Activated B cell treated with CpG ODN at 0.5 μM for 24 hours (primary cell): ENCODE measurements around the gene LATS2. TPM values are rescaled to one million over a fixed set of nuclear protein-coding genes. Genes with fewer than 3 reads are reported as not detected.

Source experiments
- ATAC-seq: fragments of 200-7000 bp; cut with Tn5 transposase; one replicate; pipeline ENCODE4 v1.10.0; 2021; ENCODE audit warnings: low read depth, mild to moderate bottlenecking, moderate library complexity
- CTCF ChIA-PET: fragments of 350-600 bp; sonication (Branson Sonifier 250); formaldehyde crosslinking; loops from one replicate; lab custom pipeline; 2021; ENCODE audit warnings: antibody characterized with exemption; lab: Charles Lee
- POLR2A ChIA-PET: fragments of 350-600 bp; sonication (Branson Sonifier 250); formaldehyde crosslinking; loops from one replicate; lab custom pipeline; 2021; ENCODE audit warnings: antibody characterized with exemption; lab: Charles Lee
- DNase-seq: peaks from one replicate; pipeline ENCODE4 v3.0.0; 2022
- H3K27ac Mint-ChIP-seq: one replicate; pipeline ENCODE4 v1.8.0; 2020; ENCODE audit warnings: mixed read lengths
- H3K27me3 Mint-ChIP-seq: one replicate; pipeline ENCODE4 v1.8.0; 2021; ENCODE audit warnings: mixed read lengths
- H3K36me3 Mint-ChIP-seq: one replicate; pipeline ENCODE4 v1.8.0; 2021; ENCODE audit warnings: low read depth, mixed read lengths
- H3K4me1 Mint-ChIP-seq: one replicate; pipeline ENCODE4 v1.8.0; 2021; ENCODE audit warnings: mixed read lengths
- H3K4me3 Mint-ChIP-seq: one replicate; pipeline ENCODE4 v1.8.0; 2020; ENCODE audit warnings: mild to moderate bottlenecking, mixed read lengths
- H3K9me3 Mint-ChIP-seq: one replicate; pipeline ENCODE4 v1.8.0; 2020; ENCODE audit warnings: mixed read lengths
- intact Hi-C: fragments of 100-400 bp; cut with micrococcal nuclease; formaldehyde crosslinking; loops from one replicate; pipeline ENCODE4 v1.15.1; 2024
- total RNA-seq: library from RNA; stranded (reverse); gene quantifications from 2 replicates; pipeline ENCODE4 v1.2.3, GENCODE V29; 2022
- TF ChIP-seq, protein P1 (sequence below): fragments of 200-600 bp; IDR thresholded peaks from one replicate; pipeline ENCODE4 v1.8.0; 2022; ENCODE audit warnings: antibody characterized with exemption, mild to moderate bottlenecking

Gene LATS2
- total RNA-seq, 1 donor from 2014 or later, result 1.7 TPM

DNA sequence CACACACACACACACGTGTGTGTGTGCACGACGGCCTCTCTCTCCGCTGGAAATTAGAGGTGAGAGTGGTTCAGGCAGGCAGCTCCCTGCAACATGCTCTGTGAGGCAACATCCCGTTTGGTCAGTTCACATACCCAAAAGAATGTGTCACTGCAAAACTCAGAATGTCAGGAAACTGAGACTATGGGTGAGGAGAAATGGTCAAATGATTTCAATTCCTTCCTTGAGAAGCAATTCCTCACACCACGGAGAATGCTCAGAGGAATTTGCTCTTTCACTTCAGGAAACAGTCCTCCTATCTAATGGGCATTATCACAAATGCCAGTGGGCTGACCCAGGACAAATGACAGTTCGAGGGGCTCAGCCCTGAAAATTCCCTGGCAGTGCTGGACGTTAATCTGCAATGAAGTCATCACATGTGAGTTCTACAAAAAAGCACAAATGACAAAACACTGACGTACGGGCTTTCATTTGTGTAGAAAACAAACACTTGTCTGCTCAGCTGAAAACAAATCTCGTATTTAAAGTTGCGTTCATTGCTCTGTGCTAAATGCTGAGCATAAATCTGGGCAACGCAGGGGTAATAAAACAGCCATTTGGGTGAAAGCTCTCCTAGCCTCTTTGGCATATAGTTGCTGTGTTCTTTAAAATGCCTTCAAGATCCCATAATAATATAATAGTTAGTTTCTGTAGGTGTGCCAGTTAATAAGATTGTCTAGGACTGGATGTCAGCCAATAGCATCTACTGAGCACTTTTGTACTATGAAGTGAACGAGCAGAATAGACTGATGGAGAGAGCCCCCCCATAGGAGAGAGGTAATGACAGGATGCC is 18.6 kb upstream of the LATS2 start:
- TF ChIP-seq, protein P1, sequence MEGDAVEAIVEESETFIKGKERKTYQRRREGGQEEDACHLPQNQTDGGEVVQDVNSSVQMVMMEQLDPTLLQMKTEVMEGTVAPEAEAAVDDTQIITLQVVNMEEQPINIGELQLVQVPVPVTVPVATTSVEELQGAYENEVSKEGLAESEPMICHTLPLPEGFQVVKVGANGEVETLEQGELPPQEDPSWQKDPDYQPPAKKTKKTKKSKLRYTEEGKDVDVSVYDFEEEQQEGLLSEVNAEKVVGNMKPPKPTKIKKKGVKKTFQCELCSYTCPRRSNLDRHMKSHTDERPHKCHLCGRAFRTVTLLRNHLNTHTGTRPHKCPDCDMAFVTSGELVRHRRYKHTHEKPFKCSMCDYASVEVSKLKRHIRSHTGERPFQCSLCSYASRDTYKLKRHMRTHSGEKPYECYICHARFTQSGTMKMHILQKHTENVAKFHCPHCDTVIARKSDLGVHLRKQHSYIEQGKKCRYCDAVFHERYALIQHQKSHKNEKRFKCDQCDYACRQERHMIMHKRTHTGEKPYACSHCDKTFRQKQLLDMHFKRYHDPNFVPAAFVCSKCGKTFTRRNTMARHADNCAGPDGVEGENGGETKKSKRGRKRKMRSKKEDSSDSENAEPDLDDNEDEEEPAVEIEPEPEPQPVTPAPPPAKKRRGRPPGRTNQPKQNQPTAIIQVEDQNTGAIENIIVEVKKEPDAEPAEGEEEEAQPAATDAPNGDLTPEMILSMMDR, result no peak
- Mint-ChIP-seq H3K27ac (no peak overlapping the region), H3K36me3 (no peaks in the 10 kb centered on the region), H3K27me3 (peaks cover 29% of the 10 kb centered on the region), H3K4me3 (no peak overlapping the region), H3K4me1 (peaks cover 9% of the 10 kb centered on the region), H3K9me3 (no peaks in the 10 kb centered on the region)
- ATAC-seq (no peak), DNase-seq (no peak)
- intact Hi-C loops, result loop anchor here (10.0 kb wide), 1 partner anchor 135 kb away; no protein-coding TSS in a partner anchor
- CTCF ChIA-PET, result no interaction called here
- POLR2A ChIA-PET, result no interaction called here

DNA sequence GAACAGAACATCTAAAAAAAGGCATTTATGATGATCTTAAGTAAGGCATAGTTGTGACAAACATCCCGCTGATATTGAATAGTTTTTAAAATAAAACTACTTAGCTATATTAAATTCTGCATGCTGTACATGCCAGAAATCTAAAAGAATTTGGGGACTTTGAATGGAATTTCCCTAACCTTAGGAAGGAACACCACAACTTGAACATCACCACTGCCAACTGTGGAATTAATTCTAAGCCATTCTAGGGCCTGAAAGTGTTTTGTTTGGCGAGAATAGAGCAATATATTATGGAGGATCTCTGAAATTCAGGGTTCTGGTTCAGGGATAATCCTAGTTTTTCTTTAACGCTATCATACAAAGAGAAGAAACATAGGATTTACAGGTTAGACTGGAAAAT is 17.8 kb upstream of the LATS2 start:
- POLR2A ChIA-PET, result no interaction called here
- Mint-ChIP-seq H3K9me3 (no peaks in the 10 kb centered on the region), H3K27me3 (peaks cover 36% of the 10 kb centered on the region), H3K36me3 (no peaks in the 10 kb centered on the region), H3K4me1 (peaks cover 16% of the 10 kb centered on the region), H3K4me3 (no peak overlapping the region), H3K27ac (no peak overlapping the region)
- CTCF ChIA-PET, result no interaction called here
- ATAC-seq (no peak), DNase-seq (no peak)
- TF ChIP-seq, protein P1, result no peak
- intact Hi-C loops, result loop anchor here (10.0 kb wide), 1 partner anchor 134 kb away; no protein-coding TSS in a partner anchor

DNA sequence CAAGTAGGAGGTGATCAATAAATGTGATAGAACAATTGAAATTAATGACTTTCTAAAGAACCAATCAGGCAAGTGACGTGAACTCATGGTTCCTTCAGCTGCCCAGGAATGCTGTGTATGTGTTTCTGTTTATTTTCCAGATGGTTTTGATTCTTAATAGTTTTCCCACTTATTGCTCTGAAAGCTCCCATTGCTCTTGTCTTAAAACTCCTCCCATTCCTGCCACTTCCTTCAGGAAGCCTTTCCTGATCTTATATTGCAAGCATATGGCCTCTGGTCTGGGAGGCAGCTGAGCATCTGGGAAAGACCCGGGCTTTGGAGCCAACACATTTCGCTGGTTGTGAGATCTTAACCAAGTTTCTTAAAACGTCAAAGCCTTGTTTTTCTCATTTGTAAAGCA is 17.1 kb upstream of the LATS2 start:
- intact Hi-C loops, result loop anchor here (10.0 kb wide), 1 partner anchor 134 kb away; no protein-coding TSS in a partner anchor
- POLR2A ChIA-PET, result interaction anchor here (0.5 kb wide), 1 partner anchor 175 kb away, joined by 3 read pairs; no protein-coding TSS in a partner anchor
- Mint-ChIP-seq H3K4me1 (peaks cover 16% of the 10 kb centered on the region), H3K9me3 (no peaks in the 10 kb centered on the region), H3K36me3 (no peaks in the 10 kb centered on the region), H3K27me3 (peaks cover 38% of the 10 kb centered on the region), H3K27ac (no peak overlapping the region), H3K4me3 (no peak overlapping the region)
- TF ChIP-seq, protein P1, result no peak
- DNase-seq (no peak), ATAC-seq (no peak)
- CTCF ChIA-PET, result no interaction called here

DNA sequence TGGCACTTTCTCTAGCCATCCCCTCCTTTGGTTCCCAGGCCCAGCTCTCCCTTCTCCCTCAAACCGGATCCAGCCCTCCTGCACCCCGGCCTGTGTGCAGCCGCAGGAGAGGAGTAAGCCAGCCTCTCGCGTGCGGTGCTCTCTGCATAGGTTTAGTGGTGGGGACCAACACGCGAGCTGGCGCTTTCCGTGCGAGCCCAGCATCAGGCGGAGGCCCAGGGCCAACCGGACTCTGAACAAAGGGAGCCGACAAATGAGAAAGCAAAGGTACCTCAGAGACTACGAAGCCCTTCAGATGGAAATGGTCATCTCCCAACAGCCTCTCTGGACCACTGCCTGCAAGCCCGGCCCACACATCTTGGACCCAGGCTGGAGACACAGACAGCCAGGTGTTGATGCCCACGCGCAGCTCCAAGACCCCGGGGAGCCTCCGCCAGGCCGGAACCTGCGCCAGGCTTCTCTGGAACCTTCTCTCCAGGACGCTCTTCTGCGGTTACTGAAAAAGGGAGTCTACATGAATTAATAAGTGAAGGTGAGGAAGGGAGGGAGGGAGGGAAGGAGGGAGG is 16.5 kb upstream of the LATS2 start:
- Mint-ChIP-seq H3K36me3 (no peaks in the 10 kb centered on the region), H3K27me3 (peaks cover 38% of the 10 kb centered on the region), H3K27ac (no peak overlapping the region), H3K4me1 (peaks cover 16% of the 10 kb centered on the region), H3K9me3 (no peaks in the 10 kb centered on the region), H3K4me3 (no peak overlapping the region)
- ChIA-PET CTCF (no interaction called here), POLR2A (no interaction called here)
- intact Hi-C loops, result loop anchor here (10.0 kb wide), 1 partner anchor 133 kb away; no protein-coding TSS in a partner anchor
- DNase-seq, result no peak
- no peak for ATAC-seq
- TF ChIP-seq, protein P1, result no peak
